ENCODE results near the gene ARID1B. TPM values are rescaled to one million over a fixed set of nuclear protein-coding genes. Genes with fewer than 3 reads are reported as not detected.
A peak's percentile ranks its signal among the peaks of the same experiment; 100 is the strongest.

The ARID1B gene
- total and polyA plus RNA-seq, 7 experiments from 2014 or later = 17.5 to 164 (median 139) TPM

DNA sequence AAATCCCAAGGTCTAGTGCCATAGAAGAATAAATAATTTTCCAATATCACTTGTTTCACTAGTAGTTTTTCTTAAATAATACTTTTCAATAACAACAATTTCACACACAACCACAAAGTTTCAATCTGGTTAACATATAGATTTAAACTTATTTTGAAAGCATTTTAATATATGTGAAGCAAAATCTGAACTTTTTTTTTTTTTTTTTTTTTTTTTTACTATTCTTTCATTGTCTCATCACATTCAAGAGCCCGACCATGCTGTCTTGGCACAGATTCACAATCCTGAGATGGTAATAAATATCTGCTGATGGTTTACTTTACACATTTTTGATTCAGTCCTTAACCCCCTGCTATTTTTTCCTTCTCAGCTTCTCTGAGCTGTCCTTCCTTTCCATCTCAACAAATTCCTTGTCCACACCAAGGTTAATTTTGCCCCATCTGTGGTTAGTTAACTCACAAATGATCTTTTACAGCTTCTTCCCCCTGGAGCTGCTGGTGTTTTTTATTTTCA lies 283.3 kb downstream of the ARID1B start:
- H3K36me3 Mint-ChIP-seq = peaks cover 0 to 13% (median 3%) of the 10 kb centered on the region in 5 donors
- no peaks in the 10 kb centered on the region for H3K36me3 ChIP-seq (ENCODE audit: control insufficient read depth in 2 of 3, insufficient read depth in 3 of 3, low read length in 3 of 3)
- ChIA-PET POLR2A (interaction anchor here (0.6 kb wide), 1 partner anchor 8 kb away, joined by 6 read pairs; no protein-coding TSS in a partner anchor), CTCF (interaction anchor here (1.3 kb wide), 1 partner anchor 14 kb away, joined by 3 read pairs; no protein-coding TSS in a partner anchor)
- intact Hi-C loops (cut with micrococcal nuclease) = no loop called here
- peak overlapping the region in 1 of 9 donors; percentile 30 for H3K27ac Mint-ChIP-seq
- H3K27me3 Mint-ChIP-seq = no peaks in the 10 kb centered on the region
- peaks cover 29 to 77% (median 68%) of the 10 kb centered on the region in 7 donors for H3K4me1 Mint-ChIP-seq
- no peak overlapping the region for H3K4me3 Mint-ChIP-seq
- H3K9me3 Mint-ChIP-seq = peaks cover 0 to 2% (median 0%) of the 10 kb centered on the region in 11 donors
- peaks cover 11 to 16% of the 10 kb centered on the region in 2 donors for H3K4me1 ChIP-seq (ENCODE audit: control insufficient read depth in 2 of 2, insufficient read depth in 2 of 2, low read length in 2 of 2)
- H3K27me3 ChIP-seq (ENCODE audit: control insufficient read depth in 2 of 2, insufficient read depth in 2 of 2, low read length in 2 of 2) = no peaks in the 10 kb centered on the region
- DNase-seq = no peak
- no peak for ATAC-seq
- H3K27ac ChIP-seq (ENCODE audit: low read depth, low read length) = no peak overlapping the region
- H3K9me3 ChIP-seq (ENCODE audit: control insufficient read depth in 2 of 3, low read length in 3 of 3) = no peaks in the 10 kb centered on the region
- no peak overlapping the region for H3K4me3 ChIP-seq (ENCODE audit: low read length)

DNA sequence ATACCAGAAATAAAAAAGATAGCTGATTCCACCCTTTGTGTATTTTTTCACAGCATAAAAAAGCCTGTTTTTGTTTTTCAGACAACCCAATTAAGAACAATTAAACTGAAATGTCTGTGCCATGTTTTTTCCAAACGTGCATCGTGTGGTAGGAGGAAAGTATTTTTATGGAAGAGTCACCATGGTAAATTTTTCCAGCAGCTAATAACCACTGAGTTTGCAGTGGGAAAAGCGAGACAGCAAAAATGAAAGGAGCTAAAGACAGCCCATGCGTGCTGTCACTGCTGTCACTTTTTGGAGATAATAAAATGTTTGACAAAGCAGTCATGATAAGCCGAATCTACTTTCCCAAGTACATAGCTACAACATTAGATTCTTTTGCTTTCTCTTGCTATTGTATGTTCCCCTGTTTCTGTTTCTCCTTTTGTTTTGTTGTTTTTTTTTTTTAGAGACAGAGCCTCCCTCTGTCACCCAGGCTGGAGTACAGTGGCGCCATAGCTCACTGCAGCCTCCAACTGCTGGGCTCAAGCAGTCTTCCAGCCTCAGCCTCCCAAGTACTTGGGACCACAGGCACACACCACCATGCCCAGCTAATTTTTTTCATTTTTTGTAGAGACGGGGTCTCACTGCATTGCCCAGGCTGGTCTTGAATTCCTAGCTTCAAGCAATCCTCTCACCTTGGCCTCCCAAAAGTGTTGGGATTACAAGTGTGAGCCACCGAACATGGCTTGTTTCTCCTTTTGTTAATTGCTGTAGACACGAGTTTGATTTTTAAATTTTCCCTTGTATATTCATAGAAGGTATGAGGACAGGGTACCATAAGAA lies 284.8 kb downstream of the ARID1B start:
- intact Hi-C loops (cut with micrococcal nuclease) = no loop called here
- Histone ChIP-seq H3K4me1 (ENCODE audit: control insufficient read depth in 2 of 2, insufficient read depth in 2 of 2, low read length in 2 of 2) (peaks cover 0 to 6% of the 10 kb centered on the region in 2 donors), H3K27me3 (ENCODE audit: control insufficient read depth in 2 of 2, insufficient read depth in 2 of 2, low read length in 2 of 2) (no peaks in the 10 kb centered on the region), H3K36me3 (ENCODE audit: control insufficient read depth in 2 of 3, insufficient read depth in 3 of 3, low read length in 3 of 3) (no peaks in the 10 kb centered on the region), H3K9me3 (ENCODE audit: control insufficient read depth in 2 of 3, low read length in 3 of 3) (no peaks in the 10 kb centered on the region), H3K27ac (ENCODE audit: low read depth, low read length) (no peak overlapping the region), H3K4me3 (ENCODE audit: low read length) (no peak overlapping the region)
- DNase-seq (no peak), ATAC-seq (no peak)
- ChIA-PET CTCF (no interaction called here), POLR2A (interaction anchor here (0.7 kb wide), 1 partner anchor 68 kb away, joined by 3 read pairs; no protein-coding TSS in a partner anchor)
- H3K27me3 Mint-ChIP-seq = no peaks in the 10 kb centered on the region
- peaks cover 25 to 79% (median 69%) of the 10 kb centered on the region in 7 donors for H3K4me1 Mint-ChIP-seq
- peak overlapping the region in 1 of 9 donors; percentile 0 for H3K27ac Mint-ChIP-seq
- H3K9me3 Mint-ChIP-seq = peaks cover 0 to 2% (median 0%) of the 10 kb centered on the region in 11 donors
- H3K4me3 Mint-ChIP-seq = no peak overlapping the region
- peaks cover 0 to 15% (median 3%) of the 10 kb centered on the region in 5 donors for H3K36me3 Mint-ChIP-seq

DNA sequence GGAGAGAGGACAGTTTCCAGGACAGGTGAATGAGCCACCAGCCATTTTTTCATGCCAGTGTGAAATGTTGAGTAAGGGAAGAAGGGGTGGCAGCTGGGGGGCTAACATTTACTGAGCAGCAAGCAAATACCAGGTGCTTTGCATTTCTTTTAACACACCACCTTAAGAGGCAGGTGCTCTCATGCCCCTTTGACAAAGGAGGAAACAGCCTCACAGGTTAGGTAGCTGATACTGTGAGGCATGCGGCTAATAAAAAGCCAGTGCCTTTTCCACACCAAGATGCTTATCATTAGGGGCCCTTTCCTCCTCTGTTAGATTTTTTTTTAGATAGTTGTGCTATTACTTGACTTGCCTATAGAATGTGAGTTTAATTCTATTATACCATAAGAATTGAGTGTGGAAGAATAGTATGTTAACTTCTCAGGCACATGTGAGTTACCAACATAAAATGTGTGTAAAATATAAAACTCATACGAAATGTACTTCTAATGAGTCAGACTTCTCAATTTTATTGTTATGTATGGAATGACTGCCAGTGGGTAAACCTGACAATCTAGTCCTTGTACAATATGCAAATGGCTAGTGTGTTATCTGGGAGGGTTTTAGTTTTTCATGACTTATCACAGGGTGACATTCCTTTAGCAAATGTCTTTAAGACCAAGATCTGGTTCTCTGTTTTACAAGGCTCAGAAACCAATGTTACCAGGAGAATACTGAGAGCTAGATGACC lies 286.2 kb downstream of the ARID1B start:
- ATAC-seq = no peak

DNA sequence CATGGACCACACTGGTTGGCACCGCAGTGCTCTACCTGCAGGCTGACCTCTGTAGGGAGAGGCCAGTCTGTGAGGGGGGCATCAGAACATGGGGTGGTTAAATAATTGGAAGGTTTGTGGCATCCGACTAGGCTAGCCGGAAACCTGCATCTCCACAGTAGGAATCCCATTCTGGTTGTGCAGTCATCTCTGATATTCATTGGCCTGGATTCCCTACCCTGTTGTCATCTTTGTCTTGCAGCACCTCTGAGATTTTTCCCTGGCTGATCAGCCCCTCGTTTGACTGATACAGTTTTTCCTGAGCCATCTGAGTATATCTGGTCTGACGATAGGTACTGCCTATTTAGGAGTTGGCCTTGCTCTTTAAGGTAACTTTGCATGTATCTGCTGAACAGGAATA lies 286.7 kb downstream of the ARID1B start:
- Mint-ChIP-seq H3K27ac (no peak overlapping the region), H3K27me3 (no peaks in the 10 kb centered on the region), H3K36me3 (peaks cover 0 to 12% (median 3%) of the 10 kb centered on the region in 5 donors), H3K9me3 (peaks cover 0 to 2% (median 0%) of the 10 kb centered on the region in 11 donors), H3K4me1 (peaks cover 31 to 91% (median 82%) of the 10 kb centered on the region in 7 donors), H3K4me3 (no peak overlapping the region)
- ATAC-seq (no peak), DNase-seq (no peak)
- CTCF ChIA-PET = no interaction called here
- intact Hi-C loops (cut with micrococcal nuclease) = no loop called here
- H3K9me3 ChIP-seq (ENCODE audit: control insufficient read depth in 2 of 3, low read length in 3 of 3) = no peaks in the 10 kb centered on the region
- H3K27ac ChIP-seq (ENCODE audit: low read depth, low read length) = no peak overlapping the region
- no peaks in the 10 kb centered on the region for H3K27me3 ChIP-seq (ENCODE audit: control insufficient read depth in 2 of 2, insufficient read depth in 2 of 2, low read length in 2 of 2)
- POLR2A ChIA-PET = interaction anchor here (0.7 kb wide), 1 partner anchor 10 kb away, joined by 3 read pairs; no protein-coding TSS in a partner anchor
- no peaks in the 10 kb centered on the region for H3K36me3 ChIP-seq (ENCODE audit: control insufficient read depth in 2 of 3, insufficient read depth in 3 of 3, low read length in 3 of 3)
- H3K4me3 ChIP-seq (ENCODE audit: low read length) = no peak overlapping the region
- peaks cover 4 to 10% of the 10 kb centered on the region in 2 donors for H3K4me1 ChIP-seq (ENCODE audit: control insufficient read depth in 2 of 2, insufficient read depth in 2 of 2, low read length in 2 of 2)

More for the DNA sequence above, 286.2 kb downstream of the ARID1B start:
- H3K9me3 ChIP-seq (ENCODE audit: control insufficient read depth in 2 of 3, low read length in 3 of 3) = no peaks in the 10 kb centered on the region
- no peaks in the 10 kb centered on the region for H3K36me3 ChIP-seq (ENCODE audit: control insufficient read depth in 2 of 3, insufficient read depth in 3 of 3, low read length in 3 of 3)
- peaks cover 0 to 15% (median 3%) of the 10 kb centered on the region in 5 donors for H3K36me3 Mint-ChIP-seq
- no peaks in the 10 kb centered on the region for H3K27me3 ChIP-seq (ENCODE audit: control insufficient read depth in 2 of 2, insufficient read depth in 2 of 2, low read length in 2 of 2)
- peak overlapping the region in 2 of 9 donors; percentile 45 to 64 for H3K27ac Mint-ChIP-seq
- CTCF ChIA-PET = no interaction called here
- peaks cover 0 to 2% (median 0%) of the 10 kb centered on the region in 11 donors for H3K9me3 Mint-ChIP-seq
- H3K4me3 ChIP-seq (ENCODE audit: low read length) = no peak overlapping the region
- H3K4me3 Mint-ChIP-seq = no peak overlapping the region
- POLR2A ChIA-PET = interaction anchor here (0.7 kb wide), 1 partner anchor 9 kb away, joined by 3 read pairs; no protein-coding TSS in a partner anchor
- no peaks in the 10 kb centered on the region for H3K27me3 Mint-ChIP-seq
- intact Hi-C loops (cut with micrococcal nuclease) = no loop called here
- H3K4me1 ChIP-seq (ENCODE audit: control insufficient read depth in 2 of 2, insufficient read depth in 2 of 2, low read length in 2 of 2) = peaks cover 2 to 10% of the 10 kb centered on the region in 2 donors
- DNase-seq = no peak
- H3K27ac ChIP-seq (ENCODE audit: low read depth, low read length) = no peak overlapping the region
- H3K4me1 Mint-ChIP-seq = peaks cover 31 to 91% (median 82%) of the 10 kb centered on the region in 7 donors

DNA sequence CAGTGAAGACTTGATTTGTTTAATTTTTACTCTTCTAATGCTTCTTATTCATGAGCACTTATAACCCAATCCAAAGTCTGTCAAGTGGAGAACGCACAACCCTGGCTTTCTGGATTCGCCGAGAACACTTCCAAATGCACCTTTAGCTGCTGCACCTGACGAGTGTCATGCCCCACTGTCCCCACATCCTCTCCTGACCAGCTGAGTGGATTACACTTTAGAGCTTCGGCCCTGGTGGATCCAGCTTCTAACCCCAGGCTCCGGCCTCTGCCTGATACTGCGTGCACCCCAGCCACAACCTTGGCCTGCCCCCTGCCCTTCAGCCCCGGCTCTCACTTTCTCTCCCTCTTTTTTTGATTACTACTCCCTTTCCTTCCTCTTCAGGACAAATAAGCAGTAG lies 287.3 kb downstream of the ARID1B start:
- DNase-seq = no peak
- no peak overlapping the region for H3K27ac Mint-ChIP-seq

DNA sequence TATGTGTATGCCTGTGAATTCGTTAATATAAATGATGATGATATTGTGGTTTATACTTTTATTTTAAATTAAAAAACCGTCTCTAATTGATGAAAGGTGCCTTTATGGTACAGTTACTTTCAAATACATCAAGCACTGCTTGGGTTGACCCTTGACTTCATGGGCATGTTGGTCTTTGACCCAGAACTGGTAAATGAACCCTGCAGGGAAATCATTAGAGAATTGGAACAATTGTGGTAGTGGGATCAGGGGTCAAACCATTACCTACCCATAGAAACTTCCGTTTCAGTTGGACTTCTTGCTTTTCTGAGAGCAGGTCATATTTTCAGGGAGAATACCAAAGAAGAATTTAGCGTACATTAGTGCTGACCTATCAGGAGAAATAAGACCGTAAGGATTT lies 288.2 kb downstream of the ARID1B start:
- ChIA-PET POLR2A (interaction anchor here (0.5 kb wide), 1 partner anchor 27 kb away, joined by 7 read pairs; no protein-coding TSS in a partner anchor), CTCF (no interaction called here)
- DNase-seq (no peak), ATAC-seq (no peak)
- no peak overlapping the region for H3K27ac Mint-ChIP-seq
- Histone ChIP-seq H3K27me3 (ENCODE audit: control insufficient read depth in 2 of 2, insufficient read depth in 2 of 2, low read length in 2 of 2) (no peaks in the 10 kb centered on the region), H3K4me3 (ENCODE audit: low read length) (no peak overlapping the region), H3K36me3 (ENCODE audit: control insufficient read depth in 2 of 3, insufficient read depth in 3 of 3, low read length in 3 of 3) (no peaks in the 10 kb centered on the region), H3K9me3 (ENCODE audit: control insufficient read depth in 2 of 3, low read length in 3 of 3) (no peaks in the 10 kb centered on the region), H3K4me1 (ENCODE audit: control insufficient read depth in 2 of 2, insufficient read depth in 2 of 2, low read length in 2 of 2) (peaks cover 4 to 11% of the 10 kb centered on the region in 2 donors), H3K27ac (ENCODE audit: low read depth, low read length) (no peak overlapping the region)
- peaks cover 0 to 2% (median 0%) of the 10 kb centered on the region in 11 donors for H3K9me3 Mint-ChIP-seq
- no peaks in the 10 kb centered on the region for H3K27me3 Mint-ChIP-seq
- peaks cover 29 to 91% (median 80%) of the 10 kb centered on the region in 7 donors for H3K4me1 Mint-ChIP-seq
- intact Hi-C loops (cut with micrococcal nuclease) = no loop called here
- peaks cover 0 to 12% (median 3%) of the 10 kb centered on the region in 5 donors for H3K36me3 Mint-ChIP-seq
- no peak overlapping the region for H3K4me3 Mint-ChIP-seq

More for the DNA sequence above, 287.3 kb downstream of the ARID1B start:
- Histone ChIP-seq H3K9me3 (ENCODE audit: control insufficient read depth in 2 of 3, low read length in 3 of 3) (no peaks in the 10 kb centered on the region), H3K4me1 (ENCODE audit: control insufficient read depth in 2 of 2, insufficient read depth in 2 of 2, low read length in 2 of 2) (peaks cover 4 to 12% of the 10 kb centered on the region in 2 donors), H3K27me3 (ENCODE audit: control insufficient read depth in 2 of 2, insufficient read depth in 2 of 2, low read length in 2 of 2) (no peaks in the 10 kb centered on the region), H3K27ac (ENCODE audit: low read depth, low read length) (no peak overlapping the region), H3K4me3 (ENCODE audit: low read length) (no peak overlapping the region), H3K36me3 (ENCODE audit: control insufficient read depth in 2 of 3, insufficient read depth in 3 of 3, low read length in 3 of 3) (no peaks in the 10 kb centered on the region)
- peaks cover 28 to 89% (median 79%) of the 10 kb centered on the region in 7 donors for H3K4me1 Mint-ChIP-seq
- ChIA-PET CTCF (no interaction called here), POLR2A (no interaction called here)
- no peak for ATAC-seq
- H3K4me3 Mint-ChIP-seq = peak overlapping the region in 1 of 10 donors; percentile 19
- H3K9me3 Mint-ChIP-seq = peaks cover 0 to 2% (median 0%) of the 10 kb centered on the region in 11 donors
- no peaks in the 10 kb centered on the region for H3K27me3 Mint-ChIP-seq
- peaks cover 0 to 12% (median 3%) of the 10 kb centered on the region in 5 donors for H3K36me3 Mint-ChIP-seq
- intact Hi-C loops (cut with micrococcal nuclease) = no loop called here

Data from naive thymus-derived CD4-positive, alpha-beta T cell (primary cell).